Measurements from ENCODE around the gene DKC1. TPM values are rescaled to one million over a fixed set of nuclear protein-coding genes. Genes with fewer than 3 reads are reported as not detected.

Gene DKC1
- total RNA-seq, 1 donor from 2014 or later: 45.6 TPM

DNA sequence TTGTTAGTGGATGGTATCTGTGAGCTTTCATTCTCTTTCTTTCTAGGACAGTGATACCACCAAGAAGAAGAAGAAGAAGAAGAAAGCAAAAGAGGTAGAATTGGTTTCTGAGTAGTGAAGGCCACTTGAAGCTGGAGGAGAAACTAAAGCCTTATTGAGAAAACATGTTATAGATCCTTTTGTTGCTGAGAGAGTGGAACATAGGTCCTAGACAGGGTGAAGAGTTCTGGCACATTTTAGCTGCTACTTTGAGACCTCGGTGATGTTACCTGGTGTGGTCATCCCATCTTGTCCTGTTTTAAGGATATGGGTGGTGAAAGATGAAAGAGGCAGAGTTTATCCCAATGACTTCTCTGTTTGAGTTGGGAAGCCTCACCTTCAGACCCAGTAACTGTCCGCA, 14.1 kb downstream of the DKC1 start:
- no peak for DNase-seq (ENCODE audit: low spot score)
- TF ChIP-seq, protein P1, sequence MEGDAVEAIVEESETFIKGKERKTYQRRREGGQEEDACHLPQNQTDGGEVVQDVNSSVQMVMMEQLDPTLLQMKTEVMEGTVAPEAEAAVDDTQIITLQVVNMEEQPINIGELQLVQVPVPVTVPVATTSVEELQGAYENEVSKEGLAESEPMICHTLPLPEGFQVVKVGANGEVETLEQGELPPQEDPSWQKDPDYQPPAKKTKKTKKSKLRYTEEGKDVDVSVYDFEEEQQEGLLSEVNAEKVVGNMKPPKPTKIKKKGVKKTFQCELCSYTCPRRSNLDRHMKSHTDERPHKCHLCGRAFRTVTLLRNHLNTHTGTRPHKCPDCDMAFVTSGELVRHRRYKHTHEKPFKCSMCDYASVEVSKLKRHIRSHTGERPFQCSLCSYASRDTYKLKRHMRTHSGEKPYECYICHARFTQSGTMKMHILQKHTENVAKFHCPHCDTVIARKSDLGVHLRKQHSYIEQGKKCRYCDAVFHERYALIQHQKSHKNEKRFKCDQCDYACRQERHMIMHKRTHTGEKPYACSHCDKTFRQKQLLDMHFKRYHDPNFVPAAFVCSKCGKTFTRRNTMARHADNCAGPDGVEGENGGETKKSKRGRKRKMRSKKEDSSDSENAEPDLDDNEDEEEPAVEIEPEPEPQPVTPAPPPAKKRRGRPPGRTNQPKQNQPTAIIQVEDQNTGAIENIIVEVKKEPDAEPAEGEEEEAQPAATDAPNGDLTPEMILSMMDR (IDR thresholded peaks at IDR 0.05): no peak
- no peak for TF ChIP-seq EZH2 (IDR thresholded peaks at IDR 0.05)
- H3K27ac ChIP-seq: no peak overlapping the region
- H3K9me3 ChIP-seq (ENCODE audit: low read depth): no peaks in the 10 kb centered on the region
- H3K27me3 Mint-ChIP-seq (ENCODE audit: insufficient read depth, low read depth): peaks cover 4% of the 10 kb centered on the region
- no peak overlapping the region for H3K4me2 ChIP-seq
- no peaks in the 10 kb centered on the region for H3F3A ChIP-seq (ENCODE audit: low read depth)
- H3K4me3 ChIP-seq: no peak overlapping the region
- no peak overlapping the region for H3K4me3 Mint-ChIP-seq
- H3K36me3 Mint-ChIP-seq: peaks cover 36% of the 10 kb centered on the region
- H3K4me1 Mint-ChIP-seq: no peaks in the 10 kb centered on the region
- H3K9me3 Mint-ChIP-seq: peaks cover 20% of the 10 kb centered on the region
- H3K27ac Mint-ChIP-seq: no peak overlapping the region
- no peak overlapping the region for H2AFZ ChIP-seq (replicated peaks)
- no peaks in the 10 kb centered on the region for H3K79me2 ChIP-seq (ENCODE audit: low read depth)
- H4K20me1 ChIP-seq (ENCODE audit: low read depth): no peaks in the 10 kb centered on the region
- no peak overlapping the region for H3K9ac ChIP-seq
- peaks cover 4% of the 10 kb centered on the region for H3K36me3 ChIP-seq
- H3K4me1 ChIP-seq: no peaks in the 10 kb centered on the region
- H3K27me3 ChIP-seq: no peaks in the 10 kb centered on the region

DNA sequence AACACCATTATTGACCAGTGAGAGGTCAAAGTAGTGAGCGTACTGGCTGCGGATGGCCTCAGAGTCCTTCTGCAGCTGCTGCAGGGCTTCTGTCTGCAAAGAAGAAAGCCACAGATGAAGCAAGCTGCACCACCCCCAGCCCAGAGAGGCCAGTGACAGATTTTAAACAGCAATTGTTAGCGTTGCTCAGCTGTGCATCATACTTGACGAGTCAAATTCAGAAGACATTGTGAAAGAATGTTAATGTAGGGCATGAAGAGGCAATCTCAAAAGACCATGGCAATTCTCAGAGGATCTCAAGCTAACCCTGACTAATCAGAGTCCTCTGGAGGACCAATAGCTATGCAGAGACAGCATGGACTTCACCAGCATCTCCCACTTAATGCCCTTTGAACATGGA, 16.6 kb downstream of the DKC1 start:
- TF ChIP-seq, protein P1 (IDR thresholded peaks at IDR 0.05): no peak
- TF ChIP-seq EZH2phosphoT487 (IDR thresholded peaks at IDR 0.05) (no peak), EZH2 (IDR thresholded peaks at IDR 0.05) (no peak)
- Mint-ChIP-seq H3K27me3 (ENCODE audit: insufficient read depth, low read depth) (peaks cover 4% of the 10 kb centered on the region), H3K4me3 (no peak overlapping the region), H3K4me1 (no peaks in the 10 kb centered on the region), H3K27ac (no peak overlapping the region), H3K9me3 (peaks cover 11% of the 10 kb centered on the region), H3K36me3 (peaks cover 22% of the 10 kb centered on the region)
- no peaks in the 10 kb centered on the region for H3K79me2 ChIP-seq (ENCODE audit: low read depth)
- H3F3A ChIP-seq (ENCODE audit: low read depth): no peaks in the 10 kb centered on the region
- no peak overlapping the region for H3K9ac ChIP-seq
- H3K27me3 ChIP-seq: no peaks in the 10 kb centered on the region
- H3K4me1 ChIP-seq: no peaks in the 10 kb centered on the region
- no peak for DNase-seq (ENCODE audit: low spot score)
- no peaks in the 10 kb centered on the region for H3K9me3 ChIP-seq (ENCODE audit: low read depth)
- no peak overlapping the region for H2AFZ ChIP-seq (replicated peaks)
- H3K4me3 ChIP-seq: no peak overlapping the region
- no peak overlapping the region for H3K27ac ChIP-seq
- H3K36me3 ChIP-seq: no peaks in the 10 kb centered on the region
- no peak overlapping the region for H3K4me2 ChIP-seq
- no peaks in the 10 kb centered on the region for H4K20me1 ChIP-seq (ENCODE audit: low read depth)

DNA sequence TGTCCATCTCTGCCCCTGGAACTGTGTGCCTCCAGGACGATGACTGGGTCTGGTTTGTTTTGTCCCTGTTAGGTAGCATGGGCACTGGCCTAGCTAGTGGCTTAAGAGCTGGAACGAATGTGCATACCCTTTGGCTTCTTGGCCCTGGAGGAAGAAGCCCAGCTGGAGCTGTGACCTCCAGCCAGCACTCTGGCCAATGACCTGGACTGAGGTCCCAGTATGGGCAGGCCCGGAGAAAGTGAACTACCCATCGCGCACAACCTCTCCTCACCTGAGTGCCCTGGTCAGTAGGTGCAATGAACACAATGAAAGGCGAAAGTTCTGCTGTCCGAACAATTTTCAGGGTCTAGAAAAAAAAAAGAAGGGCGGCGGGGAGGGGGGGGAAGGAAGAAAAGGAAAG, 18.3 kb downstream of the DKC1 start:
- Histone ChIP-seq H3K79me2 (ENCODE audit: low read depth) (no peaks in the 10 kb centered on the region), H3K4me2 (no peak overlapping the region), H3K9me3 (ENCODE audit: low read depth) (no peaks in the 10 kb centered on the region), H3K9ac (no peak overlapping the region), H3K36me3 (no peaks in the 10 kb centered on the region), H3K27ac (no peak overlapping the region), H3F3A (ENCODE audit: low read depth) (no peaks in the 10 kb centered on the region), H3K4me3 (no peak overlapping the region), H3K4me1 (no peaks in the 10 kb centered on the region), H3K27me3 (no peaks in the 10 kb centered on the region), H4K20me1 (ENCODE audit: low read depth) (no peaks in the 10 kb centered on the region), H2AFZ (replicated peaks) (no peak overlapping the region)
- Mint-ChIP-seq H3K4me3 (no peak overlapping the region), H3K9me3 (peaks cover 10% of the 10 kb centered on the region), H3K27ac (no peak overlapping the region), H3K4me1 (no peaks in the 10 kb centered on the region), H3K36me3 (peaks cover 22% of the 10 kb centered on the region), H3K27me3 (ENCODE audit: insufficient read depth, low read depth) (peaks cover 5% of the 10 kb centered on the region)
- TF ChIP-seq EZH2phosphoT487 (IDR thresholded peaks at IDR 0.05): no peak
- TF ChIP-seq EZH2 (IDR thresholded peaks at IDR 0.05): no peak
- TF ChIP-seq, protein P1 (IDR thresholded peaks at IDR 0.05): no peak
- no peak for DNase-seq (ENCODE audit: low spot score)
